ENCODE data around the gene RPIA. TPM values are rescaled to one million over a fixed set of nuclear protein-coding genes. Genes with fewer than 3 reads are reported as not detected.

RPIA gene
- total and polyA plus RNA-seq, 2 of the 13 experiments (the other 11 are each of a cell fraction or from before 2014, with no cell fraction given) = 13.3 to 23.9 TPM

GRCh38 chr2:88736437-88736836 is 45.0 kb downstream of the RPIA start:
- Histone ChIP-seq H2AFZ (ENCODE audit: low read length) (no peak overlapping the region), H4K20me1 (ENCODE audit: insufficient read depth, low read length) (no peaks in the 10 kb centered on the region), H3K79me2 (ENCODE audit: insufficient read depth, low read length) (no peaks in the 10 kb centered on the region), H3K9me3 (ENCODE audit: low read length) (no peaks in the 10 kb centered on the region), H3K4me3 (replicated peaks in 1 of 3; ENCODE audit: insufficient read depth in 1 of 3, low read depth in 2 of 3, low read length in 3 of 3) (no peak overlapping the region), H3K4me2 (ENCODE audit: low read depth, low read length) (no peak overlapping the region), H3K36me3 (replicated peaks in 1 of 2; ENCODE audit: control insufficient read depth in 1 of 2, insufficient read depth in 2 of 2, low read length in 2 of 2) (peaks cover 18 to 62% of the 10 kb centered on the region in 2 experiments), H3K27me3 (ENCODE audit: control insufficient read depth in 1 of 2, insufficient read depth in 2 of 2, low read length in 2 of 2) (no peaks in the 10 kb centered on the region), H3K27ac (ENCODE audit: extremely low read length, insufficient read depth, low read length) (no peak overlapping the region), H3K4me1 (ENCODE audit: insufficient read depth, low read length) (peaks cover 9% of the 10 kb centered on the region), H3K9ac (ENCODE audit: insufficient read depth, low read depth, low read length) (no peak overlapping the region)
- intact Hi-C loops (cut with micrococcal nuclease; ENCODE audit: unreplicated experiment) = no loop called here
- no peak for ATAC-seq
- ChIA-PET CTCF (ENCODE audit: low intra/inter-chr PET ratio, low total read pairs) (no interaction called here), POLR2A (no interaction called here)
- TF ChIP-seq BCL6 (CRISPR knock-in tag; IDR thresholded peaks at IDR 0.05) (peak; percentile 41; the same call in 1 of the 2 replicates), TRAFD1 (CRISPR knock-in tag; IDR thresholded peaks at IDR 0.05; ENCODE audit: borderline replicate concordance) (no peak), HOMEZ (CRISPR knock-in tag; IDR thresholded peaks at IDR 0.05; ENCODE audit: low read depth) (peak; percentile 33; the same call in 1 of the 2 replicates), ZBTB4 (CRISPR knock-in tag; IDR thresholded peaks at IDR 0.05; ENCODE audit: borderline replicate concordance) (no peak), TMF1 (CRISPR knock-in tag; IDR thresholded peaks at IDR 0.05; ENCODE audit: low read depth) (no peak), ZNF234 (CRISPR knock-in tag; conservative IDR thresholded peaks at IDR 0.05) (no peak), SP140L (CRISPR knock-in tag; IDR thresholded peaks at IDR 0.05; ENCODE audit: borderline replicate concordance) (no peak)
- no peak for FAIRE-seq
- 82% methylated on average over 8 of the region's 8 CpGs for WGBS (ENCODE audit: low lambda C conversion rate)
- in situ Hi-C loops (cut with HindIII; ENCODE audit: extremely low pct_ligation_motif_present, low pct_unique_long_range_greater_than_20kb) = no loop called here
- BruUV-seq (replicated peaks) = no TSS peak
- DNase-seq (ENCODE audit: low spot score) = no peak

Data from HepG2 (cell line).